H1 (cell line): Measurements from ENCODE around the gene AOPEP. TPM values are rescaled to one million over a fixed set of nuclear protein-coding genes. Genes with fewer than 3 reads are reported as not detected.

Source experiments
- CBX5 ChIP-seq: fragments of 300-800, 300-1000 bp; sonication (generic); IDR thresholded peaks from 2 replicates; pipeline ENCODE4 v1.7.1; 2016; ENCODE audit warnings: antibody characterized with exemption, low read length, low read depth
- CHD2 ChIP-seq: IDR thresholded peaks from 2 replicates; pipeline ENCODE4 v1.6.1; 2012; ENCODE audit warnings: low read length, improper control_type of control experiment
- JUN ChIP-seq: IDR thresholded peaks from 2 replicates; pipeline ENCODE4 v1.6.1; 2011; ENCODE audit warnings: low read depth, mild to moderate bottlenecking, improper control_type of control experiment, low read length
- NRF1 ChIP-seq: IDR thresholded peaks from 2 replicates; pipeline ENCODE4 v1.6.1; 2011; ENCODE audit warnings: mild to moderate bottlenecking, low read depth, low read length, improper control_type of control experiment
- POU5F1 ChIP-seq: IDR thresholded peaks from 2 replicates; pipeline ENCODE4 v1.6.1; 2011; ENCODE audit warnings: low read depth, mild to moderate bottlenecking, low read length, moderate library complexity
- RNF2 ChIP-seq: fragments of 200-900, 300-1000 bp; sonication (generic); IDR thresholded peaks from 2 replicates; pipeline ENCODE4 v1.7.1; 2016; ENCODE audit warnings: borderline replicate concordance, low read depth, mild to moderate bottlenecking, antibody characterized with exemption, low read length; ENCODE audit not compliant: poor library complexity, severe bottlenecking; ENCODE audit errors: missing control alignments
- SRF ChIP-seq: IDR thresholded peaks from 2 replicates; pipeline ENCODE4 v1.6.1; 2011; ENCODE audit warnings: mild to moderate bottlenecking, low read depth, low read length, moderate library complexity
- TEAD4 ChIP-seq: IDR thresholded peaks from 2 replicates; pipeline ENCODE4 v1.6.1; 2012; ENCODE audit warnings: low read depth, low read length, inconsistent platforms, mixed read lengths
- polyA plus RNA-seq, 7 experiments: library from polyadenylated mRNA; depleted of rRNA in 3 of 7; stranded (reverse) in 5 of 7; unstranded in 2 of 7; fragments of >200 nt in 5 of 7; fragments of 200-250 nt in 2 of 7; gene quantifications; 1 replicate in 5 of 7; 2 replicates in 1 of 7; 4 replicates in 1 of 7; pipeline versions ENCODE4 v1.2.1 to v1.2.3, GENCODE V29; 2011 to 2013; ENCODE audit warnings: missing spikeins in 2 of 7, mixed read lengths in 2 of 7
- total RNA-seq: library from RNA; stranded (reverse); fragmentation: NEBNext Ultra II Directional; extraction: Animal tissue kit (Norgen Biotek cat#: 25700); gene quantifications from 2 replicates; pipeline ENCODE4 v1.2.1, GENCODE V29; 2021
- TF ChIP-seq, protein P1 (sequence below): IDR thresholded peaks from 2 replicates; pipeline ENCODE4 v1.6.1; 2012; ENCODE audit warnings: inconsistent platforms

Gene AOPEP
- total and polyA plus RNA-seq, 2 of the 8 experiments (the other 6 are each of a cell fraction or from before 2014, with no cell fraction given), result 6.1 to 14.3 TPM

DNA sequence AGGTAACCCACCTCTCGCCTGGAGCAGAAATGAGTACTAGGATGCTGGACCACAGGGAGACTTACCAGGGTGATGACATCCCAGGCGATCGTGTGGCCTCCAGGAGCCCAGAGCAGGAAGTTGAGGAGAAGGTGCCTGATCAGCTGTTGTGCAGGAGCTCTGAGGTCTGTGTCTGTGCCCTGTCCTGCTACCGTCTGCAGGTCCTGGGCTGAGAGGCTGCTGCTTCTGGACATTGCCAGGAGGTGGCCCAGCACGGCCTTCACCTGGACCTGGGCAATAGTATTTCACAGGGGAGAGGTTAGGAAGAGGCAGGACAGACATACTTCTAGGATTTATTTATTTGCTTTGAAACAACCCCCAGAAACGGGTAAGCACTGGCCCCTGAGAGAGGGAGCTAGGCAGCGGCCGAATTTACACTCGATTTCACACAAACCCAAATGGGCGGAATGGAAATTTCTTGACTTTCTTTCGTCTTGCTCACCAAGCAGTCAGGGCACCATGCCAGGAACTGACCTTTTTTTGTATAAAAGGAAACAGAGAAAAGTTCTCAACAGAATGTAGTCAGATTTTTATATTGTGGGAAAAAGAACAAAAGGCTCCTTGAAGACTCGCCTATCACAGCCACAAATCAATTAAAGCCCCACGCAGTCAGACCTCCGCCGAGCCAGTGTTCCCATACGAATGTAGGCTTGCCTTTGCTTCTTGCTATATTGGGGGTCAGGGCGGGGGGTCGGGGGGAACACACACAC lies 380.7 kb downstream of the AOPEP start (continued):
- TF ChIP-seq CBX5 (no peak), RNF2 (no peak), CHD2 (no peak), TEAD4 (no peak), POU5F1 (no peak), NRF1 (no peak), JUN (no peak), SRF (no peak)
- TF ChIP-seq, protein P1, sequence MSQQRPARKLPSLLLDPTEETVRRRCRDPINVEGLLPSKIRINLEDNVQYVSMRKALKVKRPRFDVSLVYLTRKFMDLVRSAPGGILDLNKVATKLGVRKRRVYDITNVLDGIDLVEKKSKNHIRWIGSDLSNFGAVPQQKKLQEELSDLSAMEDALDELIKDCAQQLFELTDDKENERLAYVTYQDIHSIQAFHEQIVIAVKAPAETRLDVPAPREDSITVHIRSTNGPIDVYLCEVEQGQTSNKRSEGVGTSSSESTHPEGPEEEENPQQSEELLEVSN, result no peak
